ENCODE measurements around the gene INTS7.
"Not testable (repeated sequence)": the region's sequence is repeated elsewhere in the genome, so short reads cannot be mapped to it uniquely, and the experiment has no call there.

The INTS7 gene

DNA sequence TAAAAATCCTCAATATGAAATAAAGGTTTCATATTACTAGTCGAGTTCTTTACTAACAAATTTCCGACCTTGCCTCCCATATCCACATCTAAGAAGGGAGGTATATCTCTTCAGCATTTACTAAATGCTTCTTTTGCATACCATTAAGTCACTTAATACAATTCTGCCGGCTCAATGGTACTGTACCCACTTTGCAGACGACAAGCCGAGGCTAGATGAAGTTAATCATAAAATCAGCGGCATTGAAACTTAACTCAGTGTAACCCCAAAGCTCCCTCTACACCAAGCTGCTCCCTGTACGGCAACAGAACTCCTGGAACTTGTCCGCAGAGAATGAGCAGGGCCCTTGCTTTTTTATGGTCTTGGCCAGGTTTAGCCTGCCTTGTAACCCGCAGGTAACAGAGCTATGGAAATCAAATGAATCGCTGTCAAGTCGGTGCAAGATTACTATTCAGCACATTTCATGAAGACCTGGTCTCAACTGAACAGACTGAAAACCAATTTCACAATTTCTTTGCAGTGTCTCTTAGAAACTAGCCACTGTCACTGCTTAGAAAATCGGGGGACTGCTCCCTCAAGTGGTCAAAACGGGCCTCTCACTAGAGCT is 738 bp downstream of the INTS7 start:
- no peak for DNase-seq

DNA sequence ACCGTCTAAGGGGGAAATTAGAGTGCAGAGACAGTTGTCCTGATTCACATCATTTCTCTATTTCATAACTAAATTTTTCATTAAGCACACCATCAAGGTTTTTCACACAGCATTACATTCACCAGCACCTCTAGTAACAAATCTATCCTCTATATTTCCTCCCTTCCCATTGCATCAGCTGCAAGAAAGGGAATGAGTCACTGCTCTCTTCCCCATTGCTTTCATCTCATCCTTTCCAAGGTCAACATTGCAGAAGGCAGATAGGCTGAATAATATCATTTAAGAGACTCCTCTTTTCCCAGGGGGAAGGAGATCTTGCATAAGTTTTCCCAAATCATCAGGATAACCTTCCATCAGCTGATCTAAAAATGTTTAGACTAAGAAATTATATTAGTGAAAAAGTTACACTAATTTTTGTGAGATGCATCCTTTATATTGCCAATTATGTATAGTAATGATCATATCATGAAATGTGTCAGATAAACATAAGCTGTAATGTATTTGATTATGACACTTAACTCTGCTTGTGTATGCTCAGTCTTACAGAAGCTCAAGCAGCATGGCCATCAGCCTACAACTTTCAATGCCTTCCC is 4.3 kb downstream of the INTS7 start:
- DNase-seq = no peak

DNA sequence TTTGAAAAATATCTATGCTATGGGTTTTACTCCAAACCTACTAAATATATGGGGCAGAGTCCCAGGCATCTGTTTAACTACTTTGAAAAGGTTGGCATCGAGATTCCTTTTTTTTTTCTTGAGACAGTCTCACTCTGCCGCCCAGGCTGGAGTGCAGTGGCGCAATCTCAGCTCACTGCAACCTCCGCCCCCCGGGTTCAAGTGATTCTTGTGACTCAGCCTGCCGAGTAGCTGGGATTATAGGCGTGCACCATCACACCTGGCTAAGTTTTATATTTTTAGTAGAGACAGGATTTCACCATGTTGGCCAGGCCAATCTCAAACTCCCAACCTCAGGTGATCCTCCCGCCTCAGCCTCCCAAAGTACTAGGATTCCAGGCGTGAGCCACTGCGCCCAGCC is 7.6 kb downstream of the INTS7 start:
- not testable (repeated sequence) for DNase-seq

DNA sequence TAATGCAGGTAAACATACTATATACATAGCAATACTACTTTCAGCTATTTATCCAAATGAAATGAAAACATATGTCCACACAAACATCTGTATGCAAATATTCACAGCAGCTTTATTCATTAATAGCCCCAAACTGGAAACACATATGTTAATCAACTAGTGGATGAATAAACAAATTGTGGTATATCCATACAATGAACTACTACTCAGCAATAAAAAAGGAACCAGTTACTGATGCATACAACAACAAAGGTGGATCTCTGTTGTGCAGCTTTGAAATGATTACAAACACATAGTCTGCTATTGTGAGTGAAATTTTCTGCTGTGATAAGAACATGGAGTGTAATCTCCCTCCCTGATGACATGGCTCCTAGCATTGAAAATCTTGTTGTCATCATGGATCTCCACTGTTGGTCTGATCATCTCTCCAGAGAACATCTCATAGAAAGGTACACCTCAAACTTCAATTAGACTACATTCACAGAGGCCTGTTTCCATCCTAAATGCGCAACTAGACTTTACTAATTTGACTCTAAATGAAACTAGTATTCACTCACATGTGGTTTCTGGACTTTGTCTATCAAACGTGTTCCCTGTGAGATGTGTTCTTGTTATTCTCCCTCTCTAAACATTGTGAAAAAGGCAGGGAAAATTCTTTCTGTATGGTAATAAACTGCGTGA is 10.7 kb downstream of the INTS7 start:
- DNase-seq = no peak

DNA sequence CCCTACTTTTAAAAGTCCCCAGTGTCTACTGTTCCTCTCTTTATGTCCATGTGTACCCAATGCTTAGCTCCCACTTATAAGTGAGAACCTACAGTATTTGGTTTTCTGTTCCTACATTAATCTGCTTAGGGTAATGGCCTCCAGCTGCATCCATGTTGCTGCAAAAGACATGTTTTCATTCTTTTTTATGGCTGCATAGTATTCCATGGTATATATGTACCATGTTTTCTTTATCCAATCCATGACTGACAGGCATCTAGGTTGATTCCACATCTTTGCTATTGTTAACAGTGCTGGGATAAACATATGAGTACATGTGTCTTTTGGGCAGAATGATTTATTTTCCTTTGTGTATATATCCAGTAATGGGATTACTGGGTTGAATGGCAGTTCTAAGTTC is 12.4 kb downstream of the INTS7 start:
- not testable (repeated sequence) for DNase-seq

DNA sequence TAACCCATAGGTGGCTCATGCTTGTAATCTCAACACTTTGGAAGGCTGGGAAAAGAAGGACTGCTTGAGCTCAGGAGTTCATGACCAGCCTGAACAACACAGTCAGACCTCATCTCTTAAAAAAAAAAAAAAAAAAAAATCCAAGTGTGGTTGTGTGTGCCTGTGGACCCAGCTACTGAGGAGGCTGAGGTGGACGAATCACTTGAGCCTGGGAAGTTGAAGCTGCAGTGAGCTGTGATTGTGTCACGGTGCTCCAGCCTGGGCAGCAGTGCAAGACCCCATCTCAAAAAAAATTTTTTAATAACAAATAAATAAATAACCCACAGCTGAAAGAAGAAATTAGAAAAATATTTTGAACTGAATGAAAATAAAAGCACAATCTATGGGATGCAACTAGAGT is 13.8 kb downstream of the INTS7 start:
- no peak for DNase-seq

DNA sequence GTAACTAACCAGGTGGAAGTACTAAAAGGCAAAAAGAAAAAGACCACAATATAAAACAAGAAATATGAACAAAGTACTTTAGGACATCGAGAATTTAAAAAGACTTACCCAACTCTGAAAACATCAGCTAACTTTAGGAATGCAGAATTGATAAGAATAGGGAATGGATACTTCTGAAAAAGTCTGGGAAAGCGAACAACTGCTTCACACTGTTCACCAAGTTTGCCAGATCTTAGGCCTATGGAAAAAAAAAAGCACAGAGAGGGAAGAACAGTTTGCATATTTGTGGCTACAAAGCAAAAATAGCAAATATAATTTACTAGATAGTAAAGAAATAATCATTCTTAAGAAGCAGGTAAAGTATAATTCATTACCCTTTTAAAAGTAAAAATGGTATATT is 14.4 kb downstream of the INTS7 start:
- DNase-seq = no peak

DNA sequence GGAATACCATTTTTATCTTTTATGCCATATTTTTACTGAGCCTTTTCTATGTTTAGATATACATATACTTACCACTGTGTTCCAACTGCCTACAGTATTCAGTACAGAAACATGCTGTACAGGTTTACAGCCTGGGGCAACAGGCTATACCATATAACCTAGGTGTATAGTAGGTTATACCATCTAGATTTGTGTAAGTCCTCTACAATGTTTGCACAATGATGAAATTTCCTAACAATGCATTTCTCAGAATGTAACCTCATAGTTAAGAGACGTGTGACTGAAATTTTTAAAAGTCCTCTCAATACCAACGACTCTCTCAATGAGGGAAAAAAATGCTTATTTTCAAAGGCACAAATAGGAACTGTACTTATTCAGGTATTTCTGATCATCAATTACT is 21.7 kb downstream of the INTS7 start:
- no peak for DNase-seq

DNA sequence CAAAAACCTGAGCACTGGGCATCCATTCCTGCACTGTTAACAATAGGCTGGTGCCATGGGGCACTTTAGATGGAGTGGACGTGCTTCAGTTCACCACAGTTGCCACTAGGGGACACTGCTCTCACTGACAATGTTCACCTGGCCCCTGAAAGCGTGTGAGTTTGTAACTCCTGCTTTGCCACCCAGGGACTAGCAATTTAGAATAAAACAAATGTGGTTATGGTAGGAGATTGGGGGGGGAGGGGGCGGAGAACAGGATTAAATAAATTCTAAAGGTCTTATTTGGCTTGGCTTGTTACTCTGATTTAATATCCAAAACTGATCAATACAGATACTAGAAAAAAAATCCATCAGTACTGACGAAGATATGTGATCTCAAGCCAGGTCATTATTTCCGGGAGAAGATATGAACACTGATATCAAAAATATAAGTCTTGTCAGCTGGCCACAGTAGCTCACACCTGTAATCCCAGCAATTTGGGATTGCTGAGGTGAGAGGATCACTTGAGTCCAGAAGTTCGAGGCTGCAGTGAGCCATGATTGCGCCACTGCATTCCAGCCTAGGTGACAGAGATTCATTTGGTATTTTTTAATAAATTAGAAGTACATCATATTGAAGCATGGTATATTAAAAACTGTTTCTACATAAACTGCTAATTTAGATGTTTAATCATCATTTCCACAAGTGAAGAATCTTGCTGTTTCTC is 23.2 kb downstream of the INTS7 start:
- peak; percentile 60 for DNase-seq

DNA sequence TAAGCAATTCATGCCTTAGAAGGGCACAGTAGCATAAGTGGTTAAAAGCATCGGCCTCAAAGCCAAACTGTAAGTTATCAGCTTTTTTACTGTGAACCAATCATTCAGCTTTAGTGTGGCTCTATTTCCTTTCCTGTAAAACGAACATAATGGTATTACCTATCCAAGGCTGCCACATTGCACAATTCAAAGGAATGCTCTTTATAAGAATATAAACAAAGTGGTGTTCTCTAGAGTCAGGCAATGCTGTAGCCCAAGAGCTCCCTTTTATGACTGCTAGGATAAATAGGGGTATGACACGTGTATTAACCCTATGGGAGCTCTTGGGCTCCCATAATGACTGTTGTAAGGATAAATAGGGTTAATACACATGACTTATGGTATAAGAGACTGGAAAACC is 25.4 kb downstream of the INTS7 start:
- no peak for DNase-seq

DNA sequence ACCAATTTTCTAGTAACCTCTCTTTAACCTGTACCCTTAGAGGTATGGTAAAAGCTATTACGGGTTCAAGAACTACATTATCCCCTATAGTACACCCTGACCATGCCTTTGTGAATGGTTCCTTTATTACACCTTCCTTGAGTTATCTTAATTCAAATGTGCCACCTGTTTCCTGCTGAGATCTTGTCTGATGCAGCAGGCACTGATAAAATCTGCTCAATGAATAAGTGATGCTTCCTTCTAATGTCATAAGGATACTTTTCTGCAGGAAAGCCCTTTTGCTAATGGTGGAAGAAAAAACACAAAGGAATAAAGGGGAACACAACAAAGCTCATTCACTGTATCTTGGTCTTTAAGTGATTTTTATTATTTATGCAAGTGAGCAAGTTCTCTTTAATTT is 25.8 kb downstream of the INTS7 start:
- no peak for DNase-seq

DNA sequence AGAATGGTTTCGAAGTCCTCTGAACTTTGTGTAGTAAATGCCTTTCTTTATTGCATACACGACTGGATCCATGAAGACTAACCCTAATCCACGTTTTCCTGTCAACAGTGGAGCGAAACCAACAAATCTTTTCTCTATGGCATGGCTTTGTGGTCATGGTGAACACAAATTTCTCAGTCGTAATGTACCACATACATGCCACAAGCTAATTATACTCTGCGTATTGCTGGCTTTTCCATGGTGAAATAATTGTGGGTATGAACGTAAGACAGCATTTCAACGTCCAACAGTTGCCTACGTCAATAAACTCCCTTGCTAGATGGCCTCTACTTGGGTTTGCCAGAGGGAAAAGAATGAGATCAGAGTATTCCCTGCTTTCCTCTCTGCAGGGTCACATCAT is 27.5 kb downstream of the INTS7 start:
- no peak for DNase-seq

DNA sequence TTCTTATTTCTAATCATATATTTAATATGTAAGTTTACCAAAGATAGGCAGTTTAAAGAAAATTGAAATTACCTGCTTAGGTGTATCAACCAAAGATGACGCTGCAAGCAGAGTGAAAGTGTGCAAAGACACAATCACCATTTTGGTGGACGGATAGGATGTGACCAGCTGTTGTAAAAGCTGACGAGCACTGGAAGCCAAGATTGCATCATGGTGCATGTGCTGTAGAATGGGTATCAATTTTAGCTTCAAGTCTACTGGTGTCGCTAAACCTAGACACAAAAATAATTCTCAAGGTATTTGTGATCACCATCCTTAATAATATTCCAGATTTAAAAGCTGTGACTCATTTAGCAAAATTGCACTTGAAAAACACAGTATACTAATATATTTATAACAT is 28.2 kb downstream of the INTS7 start:
- DNase-seq = no peak

DNA sequence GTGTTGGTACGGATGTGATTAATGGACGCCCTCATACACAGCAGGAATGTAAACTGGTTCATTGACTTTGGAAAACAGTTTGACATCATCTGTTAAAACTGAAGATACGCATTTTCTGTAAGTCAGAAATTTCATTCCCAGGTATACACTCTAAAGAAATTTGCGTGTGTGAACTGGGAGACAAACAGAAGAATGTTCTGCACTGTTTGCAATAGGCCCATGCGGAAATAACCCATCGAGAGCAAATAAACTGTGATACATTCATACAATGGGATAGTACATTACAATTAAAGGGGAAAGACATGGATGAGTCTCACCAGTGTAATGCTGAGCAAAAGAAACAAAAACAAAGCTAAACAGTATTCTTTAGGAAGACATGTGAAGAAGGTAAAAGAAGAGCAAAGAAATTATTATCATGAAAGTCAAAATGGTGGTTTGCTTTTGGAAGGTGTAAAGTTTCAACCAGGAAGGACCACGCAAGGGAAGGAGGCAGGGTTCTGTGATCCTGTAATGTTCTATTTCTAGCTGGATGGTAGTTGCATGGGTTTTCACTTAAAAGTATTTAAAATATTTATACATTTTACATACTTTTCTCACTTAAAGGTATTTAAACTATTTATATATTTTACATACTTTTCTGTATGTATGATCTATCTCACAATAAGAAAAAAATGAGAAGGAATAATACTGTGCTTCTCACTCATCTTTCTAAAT is 30.3 kb downstream of the INTS7 start:
- DNase-seq = no peak

DNA sequence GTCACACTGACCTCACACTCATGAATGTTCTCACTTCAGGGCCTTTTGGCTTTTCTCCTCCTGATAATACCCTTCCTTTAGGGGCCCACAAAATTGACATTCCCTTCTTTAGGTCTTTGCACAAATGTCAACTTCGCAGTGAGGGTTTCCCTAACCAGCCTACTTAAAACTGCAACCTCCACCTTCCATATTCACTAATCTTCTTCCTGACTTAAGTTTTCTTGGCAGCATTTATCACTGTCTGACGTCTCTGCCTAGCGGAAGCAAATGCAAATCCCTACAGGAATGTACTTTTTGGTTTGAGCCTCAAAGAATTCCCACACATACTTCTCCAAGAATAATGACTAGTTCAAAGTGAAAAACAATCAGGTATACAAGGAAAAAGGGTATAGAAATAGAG is 32.8 kb downstream of the INTS7 start:
- DNase-seq = no peak

DNA sequence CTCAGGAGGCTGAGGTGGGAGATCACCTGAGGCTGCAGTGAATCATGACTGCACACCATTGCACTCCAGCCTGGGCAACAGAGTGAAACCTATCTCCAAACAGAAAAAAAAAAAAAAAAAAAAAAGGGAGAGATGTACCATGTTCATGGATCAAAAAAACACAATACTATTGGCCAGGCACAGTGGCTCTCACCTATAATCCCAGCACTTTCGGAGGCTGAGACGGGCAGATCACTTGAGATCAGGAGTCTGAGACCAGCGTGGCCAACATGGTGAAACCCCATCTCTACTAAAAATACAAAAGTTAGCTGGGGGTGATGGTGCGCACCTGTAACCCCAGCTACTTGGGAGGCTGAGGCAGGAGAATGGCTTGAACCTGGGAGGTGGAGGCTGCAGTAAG is 37.9 kb downstream of the INTS7 start:
- DNase-seq = not testable (repeated sequence)

DNA sequence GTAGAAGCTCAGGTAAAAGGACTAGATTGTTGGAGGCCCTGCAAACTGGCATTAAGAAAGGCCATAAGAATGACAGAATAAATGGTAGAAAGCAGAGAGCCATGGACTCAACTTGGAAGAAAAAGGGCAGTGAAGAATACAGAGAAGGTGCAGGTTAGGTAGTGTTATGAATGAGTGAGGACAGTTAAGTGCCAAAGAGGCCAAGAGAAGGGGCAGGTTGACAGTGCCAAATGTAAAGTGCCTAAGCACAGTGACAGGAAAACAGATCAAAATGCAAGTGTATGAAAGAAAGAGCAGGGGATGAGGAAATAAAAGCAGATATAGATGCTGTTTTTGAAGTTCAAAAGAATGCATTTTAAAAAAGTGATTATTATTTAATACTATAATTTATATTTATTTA is 43.7 kb downstream of the INTS7 start:
- DNase-seq = no peak

DNA sequence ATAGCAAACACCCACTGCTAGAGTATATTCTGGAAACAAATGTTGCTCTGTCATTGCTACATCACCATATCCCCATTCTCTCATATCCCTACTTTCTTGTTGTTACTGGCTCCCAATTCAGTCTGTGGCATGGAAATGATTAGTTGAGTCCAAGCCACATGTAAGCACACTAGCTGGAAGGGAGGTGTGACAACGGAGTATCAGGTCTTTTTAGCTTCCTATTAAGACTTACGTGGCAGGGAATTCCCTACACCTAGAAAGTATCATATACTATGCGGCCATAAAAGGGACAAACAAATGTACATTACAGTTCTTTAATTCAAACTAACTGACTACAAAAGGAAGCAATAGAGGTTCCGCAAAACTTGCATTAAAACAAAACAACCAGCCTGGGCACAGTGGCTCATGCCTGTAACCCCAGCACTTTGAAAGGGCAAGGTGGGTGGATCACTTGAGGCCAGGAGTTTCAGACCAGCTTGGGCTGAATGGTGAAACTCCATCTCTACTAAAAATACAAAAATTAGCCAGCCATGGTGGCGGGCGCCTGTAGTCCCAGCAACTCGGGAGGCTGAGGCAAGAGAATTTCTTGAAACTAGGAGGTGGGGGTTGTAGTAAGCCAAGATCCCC is 48.6 kb downstream of the INTS7 start:
- no peak for DNase-seq

DNA sequence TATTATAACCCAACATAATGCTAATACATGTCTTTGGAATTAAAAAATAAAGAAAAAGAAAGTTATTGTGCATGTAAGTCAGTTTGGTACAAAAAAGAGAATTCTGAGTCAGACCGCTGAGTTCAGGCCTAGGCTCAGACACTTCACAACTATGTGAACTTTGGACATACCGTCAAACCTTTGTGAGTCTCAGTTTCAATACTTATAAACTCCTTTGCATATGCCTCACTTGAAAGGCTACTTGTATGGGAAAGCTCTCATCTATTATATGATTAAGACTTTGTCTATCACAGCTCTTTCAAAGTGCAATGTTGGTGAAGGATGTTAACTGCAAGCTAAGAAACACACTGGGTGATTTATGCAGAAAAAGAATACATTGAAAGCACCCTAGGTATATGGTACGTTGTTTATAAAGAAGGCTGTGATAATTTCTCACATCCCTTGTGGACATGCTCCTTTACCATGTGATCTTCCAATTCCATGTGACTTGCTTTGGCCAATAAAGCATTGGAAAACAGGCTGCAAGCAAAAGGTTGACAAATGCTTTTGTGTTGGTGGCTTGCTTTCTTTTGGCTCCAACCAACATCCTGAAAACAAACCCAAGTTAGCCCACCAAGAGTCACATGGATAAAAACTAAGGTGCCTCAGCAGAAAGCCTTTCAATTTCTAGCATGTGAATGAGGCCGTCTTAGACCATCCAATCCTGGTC is 49.6 kb downstream of the INTS7 start:
- no peak for DNase-seq

DNA sequence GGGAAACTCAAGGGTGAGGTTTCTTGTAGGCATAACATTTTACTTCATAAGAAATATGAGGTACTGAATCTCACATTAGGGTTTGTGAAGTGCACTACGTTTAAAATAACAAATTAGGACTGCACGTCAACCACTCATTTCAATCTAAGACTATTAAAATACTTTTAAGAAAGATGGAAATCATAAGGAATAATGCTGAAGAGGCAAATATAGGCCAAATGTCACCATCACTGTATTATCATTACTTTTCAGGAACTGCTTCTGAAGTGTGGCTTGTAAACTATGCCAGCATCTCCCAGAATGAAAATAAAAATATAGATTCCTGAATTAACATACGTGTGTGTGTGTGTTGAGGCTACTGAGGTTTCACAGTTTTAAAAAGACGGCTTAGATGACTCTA is 56.8 kb downstream of the INTS7 start:
- no peak for DNase-seq

DNA sequence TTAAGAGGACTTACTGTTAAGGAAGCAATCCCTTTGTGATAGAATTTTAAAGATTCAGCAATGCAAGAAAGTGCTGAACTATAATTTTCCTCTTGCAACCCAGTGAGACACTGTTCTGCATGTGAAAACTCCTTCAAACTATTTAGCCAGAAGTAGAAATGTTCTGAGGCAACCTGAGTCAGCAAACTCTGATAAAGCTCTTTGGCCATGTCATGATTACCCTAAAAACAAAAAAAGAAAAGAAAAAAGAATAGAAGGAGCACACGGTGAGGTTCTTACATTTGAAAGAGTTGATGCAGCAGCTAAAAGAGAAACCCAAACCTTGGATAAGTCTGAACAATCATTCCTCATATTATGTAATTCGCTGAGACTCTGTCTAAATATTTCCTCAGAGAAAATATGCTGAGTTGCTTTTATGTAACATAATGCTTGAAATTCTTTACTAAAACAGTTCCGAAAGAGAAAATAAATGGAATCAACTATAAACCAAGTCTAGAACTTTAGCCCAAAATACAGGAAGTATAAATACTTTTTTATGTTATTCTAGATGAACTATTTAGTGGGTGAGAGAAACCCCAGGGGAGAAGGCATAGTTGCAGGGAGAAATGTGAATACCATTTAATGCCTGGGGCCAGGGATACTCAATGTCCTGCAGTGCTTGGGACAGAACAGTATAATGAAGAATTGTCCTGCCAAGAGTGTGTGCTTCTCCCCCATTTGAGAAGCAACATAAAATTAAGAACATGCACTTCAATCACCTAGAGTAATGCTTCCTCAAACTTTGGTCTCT is 60.0 kb downstream of the INTS7 start:
- no peak for DNase-seq

Measured in activated naive CD4-positive, alpha-beta T cell treated with anti-CD3 and anti-CD28 coated beads, Interleukin-2, amount 50 U/mL, for 16 hours (primary cell).